T47D (cell line): ENCODE results near the gene TUSC1.
"Not testable (repeated sequence)": the region's sequence is repeated elsewhere in the genome, so short reads cannot be mapped to it uniquely, and the experiment has no call there.

Source experiments
- DNase-seq, 2 experiments: peaks; one replicate each; pipeline versions ENCODE4 v3.0.0 to v3.0.0-alpha.2; 2011 to 2012; ENCODE audit warnings: low read depth in 1 of 2, low spot score in 1 of 2
- JUND ChIP-seq: IDR thresholded peaks from 2 replicates; pipeline ENCODE4 v1.6.1; 2012; ENCODE audit warnings: low read depth
- in situ Hi-C: cut with HindIII; loops from 2 replicates; pipeline ENCODE4 v1.10.0; 2016; ENCODE audit warnings: low sequenced_read_pairs, low pct_unique_long_range_greater_than_20kb

Gene TUSC1

GRCh38 chr9:25677301-25678146 is 720 bp downstream of the TUSC1 start:
- peak; percentile 48 to 87 for DNase-seq
- in situ Hi-C loops, result no loop called here
- no peak for TF ChIP-seq JUND

DNA sequence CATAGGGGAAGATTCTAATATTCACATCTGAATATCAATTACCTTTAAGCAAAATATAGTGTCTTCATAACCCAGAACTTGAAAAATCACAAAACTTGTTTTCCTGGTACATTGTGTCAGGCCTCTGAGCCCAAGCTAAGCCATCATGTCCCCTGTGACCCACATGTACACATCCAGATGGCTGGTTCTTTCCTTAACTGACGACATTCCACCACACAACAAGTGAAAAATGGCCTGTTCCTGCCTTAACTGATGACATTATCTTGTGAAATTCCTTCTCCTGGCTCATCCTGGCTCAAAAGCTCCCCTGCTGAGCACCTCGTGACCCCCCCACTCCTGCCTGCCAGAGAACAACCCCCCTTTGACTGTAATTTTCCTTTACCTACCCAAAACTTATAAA is 2.4 kb downstream of the TUSC1 start:
- DNase-seq, in situ Hi-C loops: not testable (repeated sequence)

- TF ChIP-seq JUND, result no peak
- in situ Hi-C loops, result no loop called here
- peak in 1 of 2 experiments; percentile 1 for DNase-seq
Observed at GRCh38 chr9:25658571-25658970, 19.7 kb downstream of the TUSC1 start.

- in situ Hi-C loops, result no loop called here
- TF ChIP-seq JUND, result no peak
- no peak for DNase-seq
Observed at GRCh38 chr9:25654417-25654816, 23.8 kb downstream of the TUSC1 start.

DNA sequence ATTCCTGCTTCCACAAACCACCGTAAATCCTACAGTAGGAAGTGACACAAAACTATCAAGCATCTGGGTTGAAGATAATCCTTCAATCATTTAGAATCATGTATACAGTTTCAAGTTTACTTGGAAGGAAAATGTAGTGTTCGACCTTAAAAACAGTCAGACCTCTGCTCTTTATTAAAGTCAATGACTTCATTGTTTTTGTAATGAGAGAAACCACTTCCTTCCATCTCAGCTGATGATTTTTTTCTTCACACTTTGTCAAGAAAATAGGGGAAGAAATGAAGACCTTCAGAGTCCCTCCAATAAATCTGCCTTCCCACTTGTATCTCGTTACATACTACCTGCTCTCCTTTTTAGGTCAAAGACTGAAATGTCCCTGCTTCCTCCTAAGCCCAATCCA is 30.1 kb downstream of the TUSC1 start:
- in situ Hi-C loops, result no loop called here
- DNase-seq, result no peak
- no peak for TF ChIP-seq JUND

DNA sequence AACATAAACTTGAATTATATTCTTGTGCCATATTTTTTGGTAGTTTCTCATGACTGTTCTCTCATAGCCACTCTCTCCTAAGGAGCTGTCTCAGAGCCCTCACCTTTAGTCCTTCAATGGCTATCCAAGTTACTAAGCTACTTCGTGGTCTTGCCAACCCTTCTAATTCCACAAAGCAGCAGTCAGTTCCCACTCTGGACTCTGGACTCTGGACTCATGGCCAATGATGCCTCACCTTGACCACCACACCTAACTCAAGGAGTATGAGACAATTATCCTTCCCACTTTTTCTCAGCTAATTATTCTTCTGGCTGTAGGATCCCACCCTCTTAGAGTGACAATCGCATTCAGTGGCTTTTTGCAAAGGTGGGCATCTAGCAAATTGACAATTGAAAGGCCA is 42.2 kb downstream of the TUSC1 start:
- in situ Hi-C loops, result no loop called here
- TF ChIP-seq JUND, result no peak
- DNase-seq, result no peak

GRCh38 chr9:25629231-25629630 is 49.0 kb downstream of the TUSC1 start:
- no peak for DNase-seq
- TF ChIP-seq JUND, result no peak
- in situ Hi-C loops, result no loop called here
